GM19023 (cell line): ENCODE measurements around the gene ASTN1.

Experiments used
- ATAC-seq: cut with Tn5 transposase; IDR thresholded peaks from one replicate; pipeline ENCODE4 v1.9.1; 2021; ENCODE audit warnings: mild to moderate bottlenecking, moderate library complexity; ENCODE audit not compliant: unreplicated experiment

ASTN1 gene

GRCh38 chr1:177164380-177165068, at the start of gene ASTN1:
Gene ASTN1, minus strand, starts transcription at chr1:177164712. Its CDS starts 36 bp downstream, at chr1:177164676.
- ATAC-seq: no peak

GRCh38 chr1:177211231-177211630, 46.7 kb upstream of the ASTN1 start:
- ATAC-seq: no peak

- no peak for ATAC-seq
Measured at GRCh38 chr1:177210071-177210470, 45.6 kb upstream of the ASTN1 start.

- no peak for ATAC-seq
Measured at GRCh38 chr1:177209357-177209756, 44.8 kb upstream of the ASTN1 start.

GRCh38 chr1:177208920-177209319, 44.4 kb upstream of the ASTN1 start:
- ATAC-seq: no peak

GRCh38 chr1:177206831-177207355, 42.4 kb upstream of the ASTN1 start:
- ATAC-seq: no peak

- ATAC-seq: no peak
Measured at GRCh38 chr1:177200290-177200689, 35.8 kb upstream of the ASTN1 start.

GRCh38 chr1:177198243-177198642, 33.7 kb upstream of the ASTN1 start:
- ATAC-seq: no peak

- ATAC-seq: no peak
Measured at GRCh38 chr1:177190308-177190970, 25.9 kb upstream of the ASTN1 start.

- no peak for ATAC-seq
Measured at GRCh38 chr1:177186639-177187038, 22.1 kb upstream of the ASTN1 start.

- no peak for ATAC-seq
Measured at GRCh38 chr1:177185209-177185608, 20.7 kb upstream of the ASTN1 start.

- no peak for ATAC-seq
Measured at GRCh38 chr1:177183836-177184235, 19.3 kb upstream of the ASTN1 start.

- peak; percentile 94 for ATAC-seq
Measured at GRCh38 chr1:177181631-177182291, 17.2 kb upstream of the ASTN1 start.

GRCh38 chr1:177181280-177181630, 16.7 kb upstream of the ASTN1 start:
- peak; percentile 20 for ATAC-seq

GRCh38 chr1:177174921-177175634, 10.6 kb upstream of the ASTN1 start:
- ATAC-seq: no peak

GRCh38 chr1:177173976-177174375, 9.5 kb upstream of the ASTN1 start:
- ATAC-seq: no peak

GRCh38 chr1:177172866-177173265, 8.4 kb upstream of the ASTN1 start:
- no peak for ATAC-seq

GRCh38 chr1:177172272-177172671, 7.8 kb upstream of the ASTN1 start:
- ATAC-seq: no peak

GRCh38 chr1:177171536-177172123, 7.1 kb upstream of the ASTN1 start:
- no peak for ATAC-seq

GRCh38 chr1:177170756-177171535, 6.4 kb upstream of the ASTN1 start, which contains the start of gene BRINP2:
Gene BRINP2, plus strand, starts transcription at chr1:177170958. Its CDS starts 58,919 bp downstream, at chr1:177229877.
- peak; percentile 87 for ATAC-seq
